GM18498 (cell line): ENCODE data around the gene CCS.
"Not testable (repeated sequence)": the region's sequence is repeated elsewhere in the genome, so short reads cannot be mapped to it uniquely, and the experiment has no call there.

Source experiments
- ATAC-seq: cut with Tn5 transposase; IDR thresholded peaks from one replicate; pipeline ENCODE4 v1.9.1; 2021; ENCODE audit warnings: mild to moderate bottlenecking, moderate library complexity; ENCODE audit not compliant: unreplicated experiment

Gene CCS

GRCh38 chr11:66561178-66561974 is 31.6 kb upstream of the CCS start:
- no peak for ATAC-seq

- ATAC-seq = no peak
Measured at GRCh38 chr11:66561975-66562248, 31.1 kb upstream of the CCS start.

- no peak for ATAC-seq
Measured at GRCh38 chr11:66562275-66562674, 30.7 kb upstream of the CCS start.

- ATAC-seq = no peak
Measured at GRCh38 chr11:66562907-66563583, 29.9 kb upstream of the CCS start.

GRCh38 chr11:66563832-66564231 is 29.2 kb upstream of the CCS start:
- ATAC-seq = no peak

- ATAC-seq = no peak
Measured at GRCh38 chr11:66564538-66564937, 28.4 kb upstream of the CCS start.

GRCh38 chr11:66564984-66565383 is 28.0 kb upstream of the CCS start:
- no peak for ATAC-seq

GRCh38 chr11:66566221-66566620 is 26.8 kb upstream of the CCS start:
- no peak for ATAC-seq

GRCh38 chr11:66567787-66568123 is 25.2 kb upstream of the CCS start:
- no peak for ATAC-seq

GRCh38 chr11:66568124-66568916 is 24.7 kb upstream of the CCS start, which contains the start of gene CTSF:
TSS of gene CTSF (minus strand) at chr11:66568606. CDS start at chr11:66568486, 120 bp downstream.
- peak; percentile 56 for ATAC-seq

GRCh38 chr11:66569076-66569475 is 23.9 kb upstream of the CCS start:
- ATAC-seq = no peak

- ATAC-seq = no peak
Measured at GRCh38 chr11:66570079-66570849, 22.7 kb upstream of the CCS start.

- no peak for ATAC-seq
Measured at GRCh38 chr11:66570850-66571180, 22.2 kb upstream of the CCS start.

GRCh38 chr11:66579017-66579606 is 13.9 kb upstream of the CCS start:
- no peak for ATAC-seq

GRCh38 chr11:66580803-66581202 is 12.2 kb upstream of the CCS start:
- no peak for ATAC-seq

- ATAC-seq = no peak
Measured at GRCh38 chr11:66581261-66581660, 11.7 kb upstream of the CCS start.

GRCh38 chr11:66582565-66583147 is 10.3 kb upstream of the CCS start:
- not testable (repeated sequence) for ATAC-seq

- not testable (repeated sequence) for ATAC-seq
Measured at GRCh38 chr11:66585447-66585846, 7.5 kb upstream of the CCS start.

GRCh38 chr11:66586136-66586535 is 6.8 kb upstream of the CCS start:
- ATAC-seq = no peak

GRCh38 chr11:66589315-66589714 is 3.7 kb upstream of the CCS start:
- not testable (repeated sequence) for ATAC-seq
